T-helper 2 cell (primary cell): ENCODE data around the gene SCNN1B.

Experiments
- DNase-seq, 5 experiments: peaks; one replicate each; pipeline versions ENCODE4 v3.0.0 to v3.0.0-alpha.2; 2012 to 2022

SCNN1B gene

DNA sequence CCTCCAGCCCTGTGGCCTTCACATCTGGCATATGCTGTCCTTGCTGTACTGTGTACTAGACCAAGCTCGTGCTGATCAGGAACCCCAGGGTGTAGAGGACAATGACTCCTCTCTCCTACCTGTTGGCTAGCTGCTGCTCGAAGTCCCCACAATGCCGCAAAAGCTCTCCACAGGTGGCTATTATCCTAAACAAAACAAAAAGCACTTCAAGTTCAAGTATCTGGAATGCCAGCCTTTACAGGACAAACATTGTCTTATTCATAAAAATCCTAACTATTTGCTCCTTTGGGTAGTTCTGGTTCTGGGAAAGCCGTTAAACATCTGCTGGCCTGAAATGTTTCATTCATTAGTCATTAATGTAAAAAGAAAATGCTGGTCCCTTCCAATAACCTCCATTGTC, 108.1 kb downstream of the SCNN1B start:
- no peak for DNase-seq

DNA sequence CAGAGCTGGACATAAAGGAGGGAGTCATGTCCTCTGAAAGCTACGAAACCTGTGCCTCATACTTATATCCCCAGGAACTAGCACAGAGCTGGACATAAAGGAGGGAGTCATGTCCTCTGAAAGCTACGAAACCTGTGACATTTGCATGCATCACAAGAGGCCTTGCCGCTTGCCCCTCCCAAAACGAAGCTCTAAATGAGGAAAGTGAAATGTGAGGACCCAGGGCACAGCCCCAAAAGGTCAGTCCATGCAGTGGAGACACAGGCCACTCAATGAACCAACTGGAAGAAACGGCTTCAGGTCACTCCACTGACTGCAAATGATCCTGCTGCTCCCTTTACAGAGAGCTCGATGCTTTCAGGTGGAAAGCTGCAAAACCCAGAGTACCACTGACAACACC, 112.6 kb downstream of the SCNN1B start:
- DNase-seq, result no peak

DNA sequence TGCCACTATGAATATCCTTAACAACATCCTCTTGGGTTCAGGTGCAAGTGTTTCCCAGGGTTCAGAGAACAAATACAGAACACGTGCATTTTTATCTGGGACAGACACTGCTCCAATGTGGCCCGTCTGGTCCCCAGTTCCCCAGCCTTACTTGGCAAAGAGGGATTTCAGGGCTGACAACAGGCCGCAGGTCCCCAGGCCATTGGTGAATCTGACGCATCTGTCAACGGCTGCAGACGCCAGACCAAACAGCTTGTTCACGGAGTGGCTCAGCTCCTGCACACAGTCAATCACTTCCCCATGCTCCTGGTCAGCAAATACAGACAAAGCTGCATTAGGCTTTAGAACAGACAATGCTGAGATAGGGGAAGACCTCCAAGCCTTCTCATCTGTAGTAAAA, 114.7 kb downstream of the SCNN1B start:
- no peak for DNase-seq

DNA sequence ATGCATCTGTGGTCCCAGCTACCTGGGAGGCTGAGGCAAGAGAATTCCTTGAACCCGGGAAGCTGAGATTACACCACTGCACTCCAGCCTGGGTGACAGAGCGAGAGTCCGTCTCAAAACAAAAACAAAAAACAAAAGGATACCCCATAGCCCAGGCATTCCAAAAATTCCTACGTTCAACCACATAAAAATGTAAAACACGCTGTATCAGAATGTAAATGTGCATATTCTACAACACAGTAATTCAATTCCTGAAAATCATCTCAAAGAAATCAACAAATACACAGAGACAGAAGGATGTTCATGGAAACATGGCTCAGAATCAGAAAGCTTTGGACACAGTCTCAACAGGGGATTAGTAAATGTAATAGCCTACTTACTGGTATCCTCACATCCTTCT, 117.9 kb downstream of the SCNN1B start:
- DNase-seq, result no peak

DNA sequence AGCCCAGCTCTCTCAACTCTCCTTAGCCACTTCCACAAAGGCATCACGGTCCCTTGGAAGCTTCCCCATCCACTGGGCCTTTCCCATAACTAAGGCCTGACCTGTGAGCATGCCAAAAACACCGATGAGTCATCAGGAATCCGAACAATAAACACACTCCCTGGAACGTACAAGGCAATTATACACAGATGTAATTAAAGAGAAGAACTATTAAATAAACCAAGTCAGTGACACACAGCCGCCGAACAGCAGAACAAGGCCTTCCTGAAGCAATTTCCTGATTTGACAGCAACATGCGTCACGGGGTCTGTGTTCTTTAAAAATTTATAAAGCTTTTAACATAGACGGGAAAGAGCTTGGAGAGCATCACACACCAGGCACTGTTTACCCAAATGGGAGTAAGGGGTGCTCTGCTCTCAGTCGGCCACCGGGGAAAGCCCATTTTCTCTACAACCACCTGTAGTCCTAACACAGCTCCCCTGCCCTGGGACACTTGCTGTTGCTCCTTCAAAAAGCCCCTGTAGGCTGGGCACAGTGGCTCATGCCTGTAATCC, 121.5 kb downstream of the SCNN1B start:
- no peak for DNase-seq

DNA sequence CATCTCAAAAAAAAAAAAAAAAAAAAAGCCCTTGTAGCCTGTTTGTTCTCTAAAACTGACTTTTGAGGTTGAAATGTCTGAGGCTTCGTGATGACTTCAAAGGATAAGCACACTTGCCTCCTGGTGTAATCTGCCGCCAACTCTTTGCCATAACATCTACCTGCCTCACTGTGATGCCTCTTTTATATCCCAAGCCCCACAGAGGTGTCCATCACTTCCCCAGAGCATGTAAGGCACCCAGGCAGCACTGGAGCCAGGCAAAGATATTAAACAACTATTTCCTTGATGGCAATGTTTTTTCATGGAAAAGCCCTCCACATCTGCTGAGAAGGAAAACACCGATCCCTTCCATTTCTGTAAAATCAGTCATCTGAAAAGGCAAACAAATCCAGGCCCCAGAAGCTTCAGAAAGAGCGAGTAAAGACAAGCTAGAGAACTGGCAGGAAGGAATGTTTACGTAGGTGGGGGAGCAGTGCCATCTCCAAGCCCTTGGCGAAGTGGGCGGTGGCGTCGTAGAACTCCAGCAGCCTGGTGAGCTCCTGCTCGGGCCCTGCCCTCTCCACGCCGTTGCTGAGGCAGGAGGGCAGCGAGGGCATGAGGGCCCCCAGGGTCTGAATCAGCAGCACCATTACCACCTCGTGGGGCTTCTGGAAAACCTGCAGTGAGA, 122.3 kb downstream of the SCNN1B start:
- no peak for DNase-seq

DNA sequence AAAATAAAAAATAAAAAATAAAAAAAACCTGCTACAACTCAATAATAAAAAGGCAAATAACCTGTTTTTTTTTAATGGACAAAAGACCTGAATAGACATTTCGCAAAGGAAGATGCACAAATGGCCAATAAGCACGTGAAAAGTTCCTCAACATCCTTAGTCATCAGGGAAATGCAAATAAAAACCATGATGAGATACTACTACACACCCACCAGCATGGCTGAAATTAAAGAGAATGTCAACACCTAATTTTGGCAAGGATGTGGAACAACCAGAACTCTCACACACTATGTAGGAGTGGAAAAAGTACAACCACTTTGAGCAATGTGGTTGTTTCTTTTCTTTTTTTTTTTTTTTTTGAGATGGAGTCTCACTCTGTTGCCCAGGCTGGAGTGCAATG, 126.2 kb downstream of the SCNN1B start:
- DNase-seq, result no peak
